Endothelial cell of umbilical vein (primary cell): ENCODE measurements around the gene COL18A1. TPM values are rescaled to one million over a fixed set of nuclear protein-coding genes. Genes with fewer than 3 reads are reported as not detected.

Experiments used
- BruUV-seq: library from RNA; stranded (reverse); fragments of 400-500 nt; replicated peaks from 2 replicates; lab custom pipeline; 2021; lab: Mats Ljungman, UMichigan
- CTCF ChIA-PET: fragments of 300-600, 350-600 bp; sonication (Branson Sonifier 250); formaldehyde crosslinking; loops from one replicate; lab custom pipeline; 2021; ENCODE audit warnings: antibody characterized with exemption, inconsistent platforms; lab: Charles Lee
- POLR2A ChIA-PET: fragments of 300-600, 350-600 bp; sonication (Branson Sonifier 250); formaldehyde crosslinking; loops from one replicate; lab custom pipeline; 2021; ENCODE audit warnings: antibody characterized with exemption, inconsistent platforms; lab: Charles Lee
- DNase-seq: peaks from one replicate; pipeline ENCODE4 v3.0.0-alpha.2; 2011; ENCODE audit warnings: low read depth, low spot score
- FAIRE-seq: peaks from 2 replicates; lab custom pipeline; 2011; peaks lifted over from hg19 to GRCh38; lab: Jason Lieb, UNC
- H2AFZ ChIP-seq: 2 replicates; pipeline ENCODE4 v1.6.0; 2012; ENCODE audit warnings: low read depth, low read length, control low read depth, inconsistent platforms
- H3K27ac ChIP-seq: 2 replicates; pipeline ENCODE4 v1.5.1; 2011; ENCODE audit warnings: low read depth, mild to moderate bottlenecking, control low read depth, low read length, moderate library complexity; ENCODE audit not compliant: insufficient read depth
- H3K27me3 ChIP-seq, 2 experiments: 2 replicates each; pipeline versions ENCODE4 v1.6.0 to v1.6.1; 2011; ENCODE audit warnings: low read length in 2 of 2, mixed read lengths in 1 of 2; ENCODE audit not compliant: control insufficient read depth in 2 of 2, insufficient read depth in 2 of 2
- H3K36me3 ChIP-seq, 2 experiments: 2 replicates in 1 of 2; 3 replicates in 1 of 2; pipeline ENCODE4 v1.5.1; 2011; ENCODE audit warnings: low read length in 2 of 2, mild to moderate bottlenecking in 1 of 2, moderate library complexity in 1 of 2; ENCODE audit not compliant: control insufficient read depth in 2 of 2, insufficient read depth in 2 of 2; ENCODE audit errors: extremely low read depth in 1 of 2
- H3K4me1 ChIP-seq: 3 replicates; pipeline ENCODE4 v1.5.1; 2011; ENCODE audit warnings: mild to moderate bottlenecking, low read length; ENCODE audit not compliant: control insufficient read depth, insufficient read depth; ENCODE audit errors: extremely low read depth
- H3K4me2 ChIP-seq: 2 replicates; pipeline ENCODE4 v1.6.1; 2011; ENCODE audit warnings: low read length, control low read depth, mixed read lengths; ENCODE audit not compliant: insufficient read depth
- H3K4me3 ChIP-seq, 3 experiments: fragments of 200-600 bp in 1 of 3; sonication (generic), shearing (Covaris generic) in 1 of 3; replicated peaks in 1 of 3; 2 replicates each; pipeline ENCODE4 v1.5.1; 2011 to 2016; ENCODE audit warnings: control low read depth in 3 of 3, low read length in 3 of 3, mild to moderate bottlenecking in 2 of 3, inconsistent platforms in 1 of 3, low read depth in 1 of 3, moderate library complexity in 1 of 3; ENCODE audit not compliant: insufficient read depth in 1 of 3
- H3K79me2 ChIP-seq: 2 replicates; pipeline ENCODE4 v1.6.0; 2012; ENCODE audit warnings: low read length, inconsistent platforms; ENCODE audit not compliant: control insufficient read depth, insufficient read depth
- H3K9ac ChIP-seq: replicated peaks from 2 replicates; pipeline ENCODE3; 2011; ENCODE audit warnings: low read length, control low read depth; ENCODE audit not compliant: insufficient read depth; ENCODE audit errors: extremely low read depth
- H3K9me1 ChIP-seq: replicated peaks from 3 replicates; pipeline ENCODE4 v1.6.0; 2011; ENCODE audit warnings: mild to moderate bottlenecking, low read length; ENCODE audit not compliant: control insufficient read depth, insufficient read depth; ENCODE audit errors: extremely low read depth
- H3K9me3 ChIP-seq: replicated peaks from 2 replicates; pipeline ENCODE4 v1.5.1; 2012; ENCODE audit warnings: low read length, inconsistent platforms; ENCODE audit not compliant: control insufficient read depth, insufficient read depth
- H4K20me1 ChIP-seq: replicated peaks from 2 replicates; pipeline ENCODE3; 2011; ENCODE audit warnings: mild to moderate bottlenecking, low read length; ENCODE audit not compliant: control insufficient read depth, insufficient read depth; ENCODE audit errors: extremely low read depth
- CTCF ChIP-seq, 2 donors: IDR thresholded peaks; 1 replicate in 1 of 2; 2 replicates in 1 of 2; pipeline ENCODE4 v1.5.1; 2011; ENCODE audit warnings: low read length in 2 of 2, mild to moderate bottlenecking in 2 of 2, moderate library complexity in 2 of 2, control low read depth in 1 of 2, inconsistent platforms in 1 of 2, low read depth in 1 of 2; ENCODE audit not compliant: insufficient read depth in 1 of 2; ENCODE audit errors: extremely low read depth in 1 of 2
- FOS ChIP-seq: IDR thresholded peaks from 2 replicates; pipeline ENCODE4 v1.6.1; 2011; ENCODE audit warnings: mild to moderate bottlenecking, low read length, moderate library complexity, borderline replicate concordance; ENCODE audit not compliant: insufficient read depth
- GATA2 ChIP-seq: IDR thresholded peaks from 2 replicates; pipeline ENCODE4 v1.7.0; 2011; ENCODE audit warnings: low read depth, mild to moderate bottlenecking, moderate library complexity, mixed read lengths, low read length; ENCODE audit not compliant: insufficient read length, insufficient read depth
- JUN ChIP-seq: IDR thresholded peaks from 2 replicates; pipeline ENCODE4 v1.6.1; 2011; ENCODE audit warnings: borderline replicate concordance, low read depth; ENCODE audit not compliant: insufficient read length, insufficient read depth
- MYC ChIP-seq: IDR thresholded peaks from one replicate; pipeline ENCODE4 v1.6.1; 2011; ENCODE audit warnings: mild to moderate bottlenecking, low read depth, low read length
- POLR2A ChIP-seq: IDR thresholded peaks from 2 replicates; pipeline ENCODE4 v1.6.1; 2012; ENCODE audit warnings: low read depth, mild to moderate bottlenecking, control low read depth, low read length
- POLR2AphosphoS5 ChIP-seq: IDR thresholded peaks from 2 replicates; pipeline ENCODE4 v1.6.1; 2012; ENCODE audit warnings: low read depth, mild to moderate bottlenecking, control low read depth, low read length, moderate library complexity; ENCODE audit not compliant: insufficient read depth
- dilution Hi-C: fragments of 300-500 bp; cut with MboI; formaldehyde crosslinking; loops from one replicate; pipeline ENCODE4 v1.15.0; 2019; ENCODE audit warnings: low sequenced_read_pairs; ENCODE audit not compliant: extremely low pct_ligation_motif_present
- intact Hi-C: fragments of 100-400 bp; cut with micrococcal nuclease; formaldehyde crosslinking; loops from one replicate; pipeline ENCODE4 v1.10.0; 2022
- polyA plus RNA-seq, 4 experiments: library from polyadenylated mRNA; depleted of rRNA in 3 of 4; stranded (reverse) in 3 of 4; unstranded in 1 of 4; fragments of >200 nt; gene quantifications; 2 replicates each; pipeline versions ENCODE4 v1.2.1 to v1.2.3, GENCODE V29; 2011 to 2012; ENCODE audit warnings: missing spikeins in 1 of 4
- total RNA-seq: library from RNA; stranded (reverse); gene quantifications from 2 replicates; pipeline ENCODE4 v1.2.3, GENCODE V29; 2021

The COL18A1 gene
- total and polyA plus RNA-seq, 2 donors (not counting 3 experiments of a cell fraction or from before 2014, with no cell fraction given), result 198 to 252 TPM

- no peak overlapping the region for H3K9ac ChIP-seq
- no peak for TF ChIP-seq POLR2A
- TF ChIP-seq GATA2, result no peak
- TF ChIP-seq CTCF (IDR thresholded peaks at IDR 0.05; ENCODE audit: extremely low read depth in 1 of 2, insufficient read depth in 1 of 2, low read depth in 1 of 2, low read length in 2 of 2), result no peak
- no peak for TF ChIP-seq JUN
- TF ChIP-seq FOS, result no peak
- no peak for TF ChIP-seq POLR2AphosphoS5
- no peak for TF ChIP-seq MYC
- no peak overlapping the region for H2AFZ ChIP-seq
- no peak overlapping the region for H3K4me3 ChIP-seq
- H3K27me3 ChIP-seq, result peaks cover 6 to 16% of the 10 kb centered on the region in 2 experiments
- DNase-seq (no peak), FAIRE-seq (no peak)
- H3K27ac ChIP-seq, result no peak overlapping the region
- no peak overlapping the region for H3K4me2 ChIP-seq
- dilution Hi-C loops (no loop called here), intact Hi-C loops (no loop called here)
- H3K9me3 ChIP-seq, result no peaks in the 10 kb centered on the region
- CTCF ChIA-PET, result interaction anchor here (1.0 kb wide), 1 partner anchor 8 kb away, joined by 5 read pairs; no protein-coding TSS in a partner anchor
- POLR2A ChIA-PET, result no interaction called here
- H3K36me3 ChIP-seq, result no peaks in the 10 kb centered on the region
- H4K20me1 ChIP-seq, result no peaks in the 10 kb centered on the region
- no peaks in the 10 kb centered on the region for H3K4me1 ChIP-seq
- H3K79me2 ChIP-seq, result no peaks in the 10 kb centered on the region
- no peaks in the 10 kb centered on the region for H3K9me1 ChIP-seq
- BruUV-seq, result no TSS peak
Observed at GRCh38 chr21:45393833-45394638, 10.9 kb upstream of the COL18A1 start.
